Smooth muscle cell (in vitro differentiated cells): ENCODE measurements around the gene GIGYF2. TPM values are rescaled to one million over a fixed set of nuclear protein-coding genes. Genes with fewer than 3 reads are reported as not detected.

Experiments used
- DNase-seq: peaks from one replicate; lab custom pipeline; 2025; ENCODE audit not compliant: unreplicated experiment; lab: John Stamatoyannopoulos, UW
- H2AFZ ChIP-seq: fragments of 200-600 bp; sonication (generic); 2 replicates; pipeline ENCODE4 v1.6.0; 2016; ENCODE audit warnings: antibody characterized with exemption, low read depth, mild to moderate bottlenecking
- H3F3A ChIP-seq: fragments of 200-600 bp; sonication (generic); 2 replicates; pipeline ENCODE4 v1.6.0; 2017; ENCODE audit warnings: antibody characterized with exemption, low read depth
- H3K27ac ChIP-seq: fragments of 200-600 bp; sonication (generic); 2 replicates; pipeline ENCODE4 v1.5.1; 2016; ENCODE audit warnings: low read depth, mild to moderate bottlenecking
- H3K27me3 ChIP-seq: fragments of 200-600 bp; sonication (generic); 2 replicates; pipeline ENCODE4 v1.6.1; 2016; ENCODE audit warnings: low read depth, mild to moderate bottlenecking
- H3K36me3 ChIP-seq: fragments of 200-600 bp; sonication (generic); 2 replicates; pipeline ENCODE4 v1.5.1; 2016; ENCODE audit warnings: low read depth
- H3K4me1 ChIP-seq: fragments of 200-600 bp; sonication (generic); 2 replicates; pipeline ENCODE4 v1.5.1; 2016; ENCODE audit warnings: low read depth
- H3K4me2 ChIP-seq: fragments of 200-600 bp; sonication (generic); 2 replicates; pipeline ENCODE4 v1.6.0; 2016; ENCODE audit warnings: mild to moderate bottlenecking
- H3K4me3 ChIP-seq: fragments of 200-600 bp; sonication (generic); 2 replicates; pipeline ENCODE4 v1.5.1; 2016; ENCODE audit warnings: mild to moderate bottlenecking
- H3K79me2 ChIP-seq: fragments of 200-600 bp; sonication (generic); 2 replicates; pipeline ENCODE4 v1.6.0; 2016; ENCODE audit warnings: low read depth, mild to moderate bottlenecking
- H3K9ac ChIP-seq: fragments of 200-600 bp; sonication (generic); 2 replicates; pipeline ENCODE4 v1.6.0; 2016; ENCODE audit warnings: low read depth
- H3K9me3 ChIP-seq: fragments of 200-600 bp; sonication (generic); replicated peaks from 2 replicates; pipeline ENCODE4 v1.5.1; 2016; ENCODE audit warnings: low read depth
- H4K20me1 ChIP-seq: fragments of 200-600 bp; sonication (generic); 2 replicates; pipeline ENCODE4 v1.6.0; 2016; ENCODE audit warnings: low read depth
- WGBS: methylation state at CpG from one replicate; pipeline ENCODE4 v1.1.7; 2016; ENCODE audit warnings: low lambda C conversion rate; 5-methylcytosine and 5-hydroxymethylcytosine counted together
- polyA plus RNA-seq: library from polyadenylated mRNA; unstranded; fragments of >200 nt; fragmentation: Nextera tagmentation; extraction: Ambion mirVana; gene quantifications from 2 replicates; pipeline ENCODE4 v1.2.1, GENCODE V29; 2016
- total RNA-seq: library from RNA; depleted of rRNA; stranded (reverse); fragments of >200 nt; gene quantifications from 2 replicates; pipeline ENCODE4 v1.2.3, GENCODE V29; 2014
- TF ChIP-seq, protein P1 (sequence below): fragments of 200-600 bp; sonication (generic); IDR thresholded peaks from 2 replicates; pipeline ENCODE4 v1.5.1; 2017; ENCODE audit warnings: borderline replicate concordance, mild to moderate bottlenecking, antibody characterized with exemption; ENCODE audit not compliant: insufficient read depth, poor library complexity, severe bottlenecking

GIGYF2 gene
- total and polyA plus RNA-seq, 2 experiments from 2014 or later: 16.2 to 57.6 TPM

- no peaks in the 10 kb centered on the region for H3K4me1 ChIP-seq
- no peaks in the 10 kb centered on the region for H3K79me2 ChIP-seq
- H3K4me3 ChIP-seq: no peak overlapping the region
- H3K9ac ChIP-seq: no peak overlapping the region
- H2AFZ ChIP-seq: no peak overlapping the region
- H3K27me3 ChIP-seq: no peaks in the 10 kb centered on the region
- H3K36me3 ChIP-seq: no peaks in the 10 kb centered on the region
- no peaks in the 10 kb centered on the region for H3K9me3 ChIP-seq
- H3K27ac ChIP-seq: no peak overlapping the region
- TF ChIP-seq, protein P1, sequence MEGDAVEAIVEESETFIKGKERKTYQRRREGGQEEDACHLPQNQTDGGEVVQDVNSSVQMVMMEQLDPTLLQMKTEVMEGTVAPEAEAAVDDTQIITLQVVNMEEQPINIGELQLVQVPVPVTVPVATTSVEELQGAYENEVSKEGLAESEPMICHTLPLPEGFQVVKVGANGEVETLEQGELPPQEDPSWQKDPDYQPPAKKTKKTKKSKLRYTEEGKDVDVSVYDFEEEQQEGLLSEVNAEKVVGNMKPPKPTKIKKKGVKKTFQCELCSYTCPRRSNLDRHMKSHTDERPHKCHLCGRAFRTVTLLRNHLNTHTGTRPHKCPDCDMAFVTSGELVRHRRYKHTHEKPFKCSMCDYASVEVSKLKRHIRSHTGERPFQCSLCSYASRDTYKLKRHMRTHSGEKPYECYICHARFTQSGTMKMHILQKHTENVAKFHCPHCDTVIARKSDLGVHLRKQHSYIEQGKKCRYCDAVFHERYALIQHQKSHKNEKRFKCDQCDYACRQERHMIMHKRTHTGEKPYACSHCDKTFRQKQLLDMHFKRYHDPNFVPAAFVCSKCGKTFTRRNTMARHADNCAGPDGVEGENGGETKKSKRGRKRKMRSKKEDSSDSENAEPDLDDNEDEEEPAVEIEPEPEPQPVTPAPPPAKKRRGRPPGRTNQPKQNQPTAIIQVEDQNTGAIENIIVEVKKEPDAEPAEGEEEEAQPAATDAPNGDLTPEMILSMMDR: no peak
- no peak for DNase-seq
- 96% methylated on average over 24 of the region's 27 CpGs for WGBS
- no peaks in the 10 kb centered on the region for H3F3A ChIP-seq
- H3K4me2 ChIP-seq: no peak overlapping the region
- no peaks in the 10 kb centered on the region for H4K20me1 ChIP-seq
Measured at GRCh38 chr2:232884549-232885263, 187.6 kb downstream of the GIGYF2 start.

DNA sequence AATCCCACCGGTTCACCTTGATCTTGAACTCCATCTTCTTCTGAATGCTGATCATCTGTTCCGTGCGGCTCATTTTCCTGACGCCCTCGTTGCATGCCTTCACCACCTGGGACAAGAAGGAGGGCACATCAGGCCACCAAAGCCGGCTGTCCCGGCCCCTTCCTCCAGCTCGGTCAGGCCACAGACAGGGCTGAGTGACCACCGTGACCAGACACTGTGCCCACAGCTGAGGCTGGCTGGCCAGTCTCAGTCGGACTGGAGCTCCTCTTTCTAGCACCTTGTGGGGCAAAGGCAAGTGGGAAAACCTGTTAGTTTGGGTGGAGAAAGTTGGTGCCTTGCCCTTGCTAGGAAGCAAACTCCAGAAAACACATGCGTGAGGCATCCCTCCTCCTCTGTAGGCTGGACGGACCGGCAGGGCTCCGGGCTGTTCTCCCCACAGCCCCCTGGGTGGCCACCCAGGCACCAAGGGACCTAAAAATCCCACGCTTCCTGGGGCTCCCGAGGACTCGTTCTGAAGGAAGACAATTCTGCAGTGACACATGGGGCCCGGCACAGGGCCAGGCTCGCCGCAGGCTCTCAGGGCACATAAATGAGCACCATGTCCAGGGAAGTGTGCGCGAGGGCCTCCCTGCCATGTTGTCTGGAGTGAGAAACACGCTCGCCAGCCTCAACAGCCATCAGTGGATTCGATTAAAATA is 188.3 kb downstream of the GIGYF2 start:
- Histone ChIP-seq H3K27ac (no peak overlapping the region), H3K36me3 (no peaks in the 10 kb centered on the region), H3K4me2 (no peak overlapping the region), H3K9ac (no peak overlapping the region), H3K27me3 (no peaks in the 10 kb centered on the region), H2AFZ (no peak overlapping the region), H3K79me2 (no peaks in the 10 kb centered on the region), H3K9me3 (no peaks in the 10 kb centered on the region), H3K4me3 (no peak overlapping the region), H3F3A (no peaks in the 10 kb centered on the region), H4K20me1 (no peaks in the 10 kb centered on the region), H3K4me1 (no peaks in the 10 kb centered on the region)
- TF ChIP-seq, protein P1: no peak
- DNase-seq: no peak
- 90% methylated on average over 25 of the region's 25 CpGs for WGBS

DNA sequence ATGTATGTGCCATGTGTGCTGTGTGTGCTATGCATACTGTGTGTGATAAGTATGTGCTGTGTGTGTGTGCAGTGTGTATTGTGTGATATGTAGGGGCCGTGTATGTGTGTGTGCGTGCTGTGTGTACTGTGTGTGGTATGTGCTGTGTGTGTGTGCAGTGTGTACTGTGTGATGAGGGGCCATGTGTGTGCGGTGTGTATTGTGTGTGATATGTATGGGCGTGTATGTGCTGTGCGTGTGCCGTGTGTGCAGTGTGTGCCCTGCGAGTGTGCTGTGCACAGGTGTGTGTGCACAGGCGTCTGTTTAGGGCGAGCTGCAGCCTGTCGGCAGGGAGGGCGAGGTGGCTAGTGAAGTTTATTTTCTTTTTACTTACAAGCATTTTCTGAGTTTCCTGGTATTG is 189.0 kb downstream of the GIGYF2 start:
- Histone ChIP-seq H2AFZ (no peak overlapping the region), H3K27me3 (no peaks in the 10 kb centered on the region), H3K4me1 (no peaks in the 10 kb centered on the region)

More for the DNA sequence above, 189.0 kb downstream of the GIGYF2 start:
- TF ChIP-seq, protein P1: no peak
- no peak overlapping the region for H3K4me2 ChIP-seq
- no peak overlapping the region for H3K27ac ChIP-seq
- H3K9me3 ChIP-seq: no peaks in the 10 kb centered on the region
- DNase-seq: no peak
- H3K36me3 ChIP-seq: no peaks in the 10 kb centered on the region
- 99% methylated on average over 7 of the region's 11 CpGs for WGBS
- H3K4me3 ChIP-seq: no peak overlapping the region
- H3K9ac ChIP-seq: no peak overlapping the region
- H3K79me2 ChIP-seq: no peaks in the 10 kb centered on the region
- no peaks in the 10 kb centered on the region for H3F3A ChIP-seq
- H4K20me1 ChIP-seq: no peaks in the 10 kb centered on the region
